Spleen (tissue), 10 donors: ENCODE results near the gene COQ10A. TPM values are rescaled to one million over a fixed set of nuclear protein-coding genes. Genes with fewer than 3 reads are reported as not detected.

ENCODE experiments used
- polyA plus RNA-seq, 3 donors: library from polyadenylated mRNA; stranded (reverse); fragments of 200-250 nt; gene quantifications; one replicate each; pipeline ENCODE4 v1.2.1, GENCODE V29; 2013
- total RNA-seq, 7 donors: library from RNA; depleted of rRNA in 3 of 7; stranded (reverse); fragments of >200 nt in 3 of 7; fragmentation: NEBNext Ultra II Directional in 4 of 7; extraction: Animal tissue kit (Norgen Biotek cat#: 25700) in 4 of 7; gene quantifications; one replicate each; pipeline versions ENCODE4 v1.1.0 to v1.2.1, GENCODE V29; 2016 to 2021
- donor health status: healthy with polysubstance abuse.
- donor health status: DM: no; HTN: no; CAD: no; lungs with moderate emphysema.
- donor health status: DM: no; HTN: no; CAD: no.
- donor health status: Bipolar disorder and iron deficiency.
- donor health status: healthy.
- donor health status: DM: no; HTN: no; CAD: no.
- donor health status: DM: yes; HTN: yes; CAD: no.

Gene COQ10A
- total and polyA plus RNA-seq, 10 donors = 13.9 to 37.3 (median 20.1) TPM

Other genes with a start within 250 kb of the COQ10A start
- 1 to 10 TPM; 3.1 to 9.3 (median 6.2) TPM for gene IKZF4, start 245.9 kb upstream of the COQ10A start, total RNA-seq
- gene IKZF4, start 245.9 kb upstream of the COQ10A start, polyA plus RNA-seq = 1 to 10 TPM in 2 of 3 donors, under 1 TPM in 1; 0.80 to 1.6 (median 1.4) TPM
- 100 to 1,000 TPM in 3 of 7 donors, 10 to 100 TPM in 4; 15.3 to 674 (median 76.8) TPM for gene RPS26, start 225.0 kb upstream of the COQ10A start, total RNA-seq
- 1,000 to 10,000 TPM; 1,592 to 2,958 (median 1,751) TPM for gene RPS26, start 225.0 kb upstream of the COQ10A start, polyA plus RNA-seq
- 1 to 10 TPM in 1 of 7 donors, under 1 TPM in 3, not detected in 3; 0.47 to 1.4 (median 0.72) TPM for gene ERBB3, start 186.8 kb upstream of the COQ10A start, total RNA-seq
- 1 to 10 TPM in 1 of 3 donors, under 1 TPM in 2; 0.17 to 2.0 (median 0.23) TPM for gene ERBB3, start 186.8 kb upstream of the COQ10A start, polyA plus RNA-seq
- gene PA2G4, start 162.4 kb upstream of the COQ10A start, total RNA-seq = 10 to 100 TPM; 70.5 to 92.8 (median 78.0) TPM
- 10 to 100 TPM; 52.8 to 74.1 (median 71.0) TPM for gene PA2G4, start 162.4 kb upstream of the COQ10A start, polyA plus RNA-seq
- 1,000 to 10,000 TPM; 2,138 to 3,021 (median 2,534) TPM for gene RPL41, start 150.3 kb upstream of the COQ10A start, total RNA-seq
- 1,000 to 10,000 TPM; 7,053 to 9,352 (median 7,491) TPM for gene RPL41, start 150.3 kb upstream of the COQ10A start, polyA plus RNA-seq
- 10 to 100 TPM in 4 of 7 donors, 1 to 10 TPM in 3; 7.4 to 13.6 (median 10.5) TPM for gene ZC3H10, start 148.7 kb upstream of the COQ10A start, total RNA-seq
- gene ZC3H10, start 148.7 kb upstream of the COQ10A start, polyA plus RNA-seq = 1 to 10 TPM; 1.5 to 4.0 (median 2.5) TPM
- 100 to 1,000 TPM in 6 of 7 donors, 10 to 100 TPM in 1; 89.0 to 112 (median 107) TPM for gene ESYT1, start 138.7 kb upstream of the COQ10A start, total RNA-seq
- gene ESYT1, start 138.7 kb upstream of the COQ10A start, polyA plus RNA-seq = 10 to 100 TPM; 20.2 to 39.8 (median 33.2) TPM
- gene MYL6B, start 114.4 kb upstream of the COQ10A start, total RNA-seq = 100 to 1,000 TPM in 1 of 7 donors, 10 to 100 TPM in 6; 17.1 to 101 (median 35.7) TPM
- gene MYL6B, start 114.4 kb upstream of the COQ10A start, polyA plus RNA-seq = 10 to 100 TPM; 50.1 to 69.1 (median 57.0) TPM
- 1,000 to 10,000 TPM; 1,063 to 1,656 (median 1,218) TPM for gene MYL6, start 108.6 kb upstream of the COQ10A start, total RNA-seq
- gene MYL6, start 108.6 kb upstream of the COQ10A start, polyA plus RNA-seq = 1,000 to 10,000 TPM; 1,480 to 3,098 (median 2,131) TPM
- 100 to 1,000 TPM in 4 of 7 donors, 10 to 100 TPM in 3; 73.7 to 121 (median 101) TPM for gene SMARCC2, start 77.5 kb upstream of the COQ10A start, total RNA-seq
- gene SMARCC2, start 77.5 kb upstream of the COQ10A start, polyA plus RNA-seq = 10 to 100 TPM in 1 of 3 donors, 1 to 10 TPM in 2; 8.5 to 24.7 (median 9.4) TPM
- 10 to 100 TPM; 38.5 to 56.1 (median 47.6) TPM for gene RNF41, start 45.0 kb upstream of the COQ10A start, total RNA-seq
- gene RNF41, start 45.0 kb upstream of the COQ10A start, polyA plus RNA-seq = 10 to 100 TPM; 13.2 to 21.0 (median 15.8) TPM
- 10 to 100 TPM; 13.4 to 21.3 (median 18.4) TPM for gene NABP2, start 42.6 kb upstream of the COQ10A start, total RNA-seq
- 10 to 100 TPM; 19.7 to 24.6 (median 23.1) TPM for gene NABP2, start 42.6 kb upstream of the COQ10A start, polyA plus RNA-seq
- 1 to 10 TPM in 1 of 7 donors, under 1 TPM in 2, not detected in 4; 0.44 to 1.3 (median 0.92) TPM for gene SLC39A5, start 36.9 kb upstream of the COQ10A start, total RNA-seq
- gene SLC39A5, start 36.9 kb upstream of the COQ10A start, polyA plus RNA-seq = under 1 TPM; 0.18 to 0.63 (median 0.22) TPM
- gene ANKRD52, start 8.6 kb upstream of the COQ10A start, total RNA-seq = 10 to 100 TPM; 16.6 to 35.2 (median 27.5) TPM
- gene ANKRD52, start 8.6 kb upstream of the COQ10A start, polyA plus RNA-seq = 1 to 10 TPM; 2.2 to 9.5 (median 2.8) TPM
- 100 to 1,000 TPM; 115 to 141 (median 132) TPM for gene CS, start 33.4 kb downstream of the COQ10A start, total RNA-seq
- gene CS, start 33.4 kb downstream of the COQ10A start, polyA plus RNA-seq = 10 to 100 TPM; 35.6 to 45.8 (median 36.6) TPM
- 10 to 100 TPM; 63.0 to 79.7 (median 71.9) TPM for gene CNPY2, start 49.0 kb downstream of the COQ10A start, total RNA-seq
- gene CNPY2, start 49.0 kb downstream of the COQ10A start, polyA plus RNA-seq = 10 to 100 TPM; 81.9 to 86.9 (median 86.7) TPM
- 100 to 1,000 TPM in 4 of 7 donors, 10 to 100 TPM in 3; 47.4 to 132 (median 100) TPM for gene PAN2, start 67.1 kb downstream of the COQ10A start, total RNA-seq
- 10 to 100 TPM; 34.8 to 56.5 (median 54.4) TPM for gene PAN2, start 67.1 kb downstream of the COQ10A start, polyA plus RNA-seq
- 1 to 10 TPM; 1.1 to 4.5 (median 2.0) TPM for gene IL23A, start 71.9 kb downstream of the COQ10A start, total RNA-seq
- gene IL23A, start 71.9 kb downstream of the COQ10A start, polyA plus RNA-seq = 1 to 10 TPM; 1.8 to 4.0 (median 3.6) TPM
- 100 to 1,000 TPM; 219 to 262 (median 233) TPM for gene STAT2, start 93.2 kb downstream of the COQ10A start, total RNA-seq
- 10 to 100 TPM; 41.5 to 89.7 (median 71.7) TPM for gene STAT2, start 93.2 kb downstream of the COQ10A start, polyA plus RNA-seq
- gene APOF, start 95.9 kb downstream of the COQ10A start, total RNA-seq = not detected
- not detected for gene APOF, start 95.9 kb downstream of the COQ10A start, polyA plus RNA-seq
- 10 to 100 TPM in 6 of 7 donors, 1 to 10 TPM in 1; 9.9 to 17.7 (median 13.3) TPM for gene TIMELESS, start 182.5 kb downstream of the COQ10A start, total RNA-seq
- gene TIMELESS, start 182.5 kb downstream of the COQ10A start, polyA plus RNA-seq = 10 to 100 TPM; 10.0 to 10.7 (median 10.5) TPM
- gene MIP, start 187.7 kb downstream of the COQ10A start, total RNA-seq = under 1 TPM in 1 of 7 donors, not detected in 6; 0.52 TPM
- gene MIP, start 187.7 kb downstream of the COQ10A start, polyA plus RNA-seq = under 1 TPM in 2 of 3 donors, not detected in 1; 0.07 to 0.14 TPM
- 1 to 10 TPM; 2.8 to 4.9 (median 4.2) TPM for gene SPRYD4, start 201.6 kb downstream of the COQ10A start, total RNA-seq
- 1 to 10 TPM; 1.4 to 2.5 (median 1.8) TPM for gene SPRYD4, start 201.6 kb downstream of the COQ10A start, polyA plus RNA-seq
- gene GLS2, start 221.2 kb downstream of the COQ10A start, total RNA-seq = 1 to 10 TPM in 6 of 7 donors, under 1 TPM in 1; 0.83 to 2.4 (median 1.7) TPM
- gene GLS2, start 221.2 kb downstream of the COQ10A start, polyA plus RNA-seq = 1 to 10 TPM; 1.1 to 2.2 (median 1.7) TPM